ENCODE measurements around the gene TMPRSS11D. TPM values are rescaled to one million over a fixed set of nuclear protein-coding genes. Genes with fewer than 3 reads are reported as not detected.

Gene TMPRSS11D
- total RNA-seq, 1 donor from 2014 or later = not detected

GRCh38 chr4:67885762-67886161, 2.0 kb upstream of the TMPRSS11D start:
- no peak for DNase-seq (ENCODE audit: low spot score)

GRCh38 chr4:67884701-67885100, 899 bp upstream of the TMPRSS11D start:
- DNase-seq (ENCODE audit: low spot score) = no peak

GRCh38 chr4:67883458-67883857, 344 bp downstream of the TMPRSS11D start:
- no peak for DNase-seq (ENCODE audit: low spot score)

GRCh38 chr4:67880866-67881610, 2.8 kb downstream of the TMPRSS11D start:
- no peak for DNase-seq (ENCODE audit: low spot score)

GRCh38 chr4:67879486-67879885, 4.3 kb downstream of the TMPRSS11D start:
- no peak for DNase-seq (ENCODE audit: low spot score)

- no peak for DNase-seq (ENCODE audit: low spot score)
These were observed 6.7 kb downstream of the TMPRSS11D start for GRCh38 chr4:67877086-67877485.

- no peak for DNase-seq (ENCODE audit: low spot score)
These were observed 8.8 kb downstream of the TMPRSS11D start for GRCh38 chr4:67874986-67875385.

- DNase-seq (ENCODE audit: low spot score) = no peak
These were observed 10.7 kb downstream of the TMPRSS11D start for GRCh38 chr4:67873116-67873515.

- DNase-seq (ENCODE audit: low spot score) = no peak
These were observed 11.9 kb downstream of the TMPRSS11D start for GRCh38 chr4:67871867-67872266.

- no peak for DNase-seq (ENCODE audit: low spot score)
These were observed 14.1 kb downstream of the TMPRSS11D start for GRCh38 chr4:67869580-67870190.

GRCh38 chr4:67861513-67861912, 22.3 kb downstream of the TMPRSS11D start:
- no peak for DNase-seq (ENCODE audit: low spot score)

GRCh38 chr4:67853336-67853735, 30.5 kb downstream of the TMPRSS11D start:
- DNase-seq (ENCODE audit: low spot score) = no peak

GRCh38 chr4:67820903-67821302, 62.9 kb downstream of the TMPRSS11D start:
- DNase-seq (ENCODE audit: low spot score) = no peak

- DNase-seq (ENCODE audit: low spot score) = no peak
These were observed 73.8 kb downstream of the TMPRSS11D start for GRCh38 chr4:67810011-67810410.

GRCh38 chr4:67809502-67809901, 74.3 kb downstream of the TMPRSS11D start:
- no peak for DNase-seq (ENCODE audit: low spot score)

GRCh38 chr4:67796810-67797209, 87.0 kb downstream of the TMPRSS11D start:
- no peak for DNase-seq (ENCODE audit: low spot score)

- DNase-seq (ENCODE audit: low spot score) = no peak
These were observed 93.1 kb downstream of the TMPRSS11D start for GRCh38 chr4:67790721-67791120.

- no peak for DNase-seq (ENCODE audit: low spot score)
These were observed 96.5 kb downstream of the TMPRSS11D start for GRCh38 chr4:67787311-67787710.

- no peak for DNase-seq (ENCODE audit: low spot score)
These were observed 98.3 kb downstream of the TMPRSS11D start for GRCh38 chr4:67785528-67785927.

GRCh38 chr4:67779631-67780030, 104.2 kb downstream of the TMPRSS11D start:
- no peak for DNase-seq (ENCODE audit: low spot score)

- no peak for DNase-seq (ENCODE audit: low spot score)
These were observed 107.1 kb downstream of the TMPRSS11D start for GRCh38 chr4:67776746-67777145.
